Loucy (cell line): ENCODE data around the gene ANKRD49.

Experiments used
- EZH2phosphoT487 ChIP-seq: fragments of 200-600 bp; IDR thresholded peaks from 2 replicates; pipeline ENCODE4 v1.6.1; 2018; ENCODE audit warnings: antibody characterized with exemption, mild to moderate bottlenecking, moderate library complexity, borderline replicate concordance
- TF ChIP-seq, protein P1 (sequence below): fragments of 200-600 bp; sonication (generic); conservative IDR thresholded peaks from 2 replicates; pipeline ENCODE4 v1.5.1; 2014; ENCODE audit warnings: mild to moderate bottlenecking, antibody characterized with exemption, low read length

DNA sequence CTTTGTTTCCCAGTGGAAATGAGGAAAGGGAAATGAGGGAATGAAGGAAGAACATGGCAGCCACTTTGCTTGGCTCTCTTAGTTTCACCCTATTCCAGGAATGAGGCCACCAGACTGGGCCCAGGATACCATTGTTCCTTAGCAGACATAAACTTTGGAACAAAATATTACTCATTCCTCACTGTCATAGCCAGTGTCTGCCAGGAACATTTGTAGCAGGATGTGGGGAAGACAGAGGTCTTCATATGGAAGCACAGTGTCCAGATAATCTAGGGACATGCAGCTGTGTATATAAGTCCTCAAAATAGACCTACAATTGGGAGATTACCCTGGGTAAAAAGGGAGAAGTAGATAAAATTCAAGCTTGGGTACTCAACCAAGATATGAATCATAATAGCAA, 34.8 kb downstream of the ANKRD49 start:
- TF ChIP-seq, protein P1, sequence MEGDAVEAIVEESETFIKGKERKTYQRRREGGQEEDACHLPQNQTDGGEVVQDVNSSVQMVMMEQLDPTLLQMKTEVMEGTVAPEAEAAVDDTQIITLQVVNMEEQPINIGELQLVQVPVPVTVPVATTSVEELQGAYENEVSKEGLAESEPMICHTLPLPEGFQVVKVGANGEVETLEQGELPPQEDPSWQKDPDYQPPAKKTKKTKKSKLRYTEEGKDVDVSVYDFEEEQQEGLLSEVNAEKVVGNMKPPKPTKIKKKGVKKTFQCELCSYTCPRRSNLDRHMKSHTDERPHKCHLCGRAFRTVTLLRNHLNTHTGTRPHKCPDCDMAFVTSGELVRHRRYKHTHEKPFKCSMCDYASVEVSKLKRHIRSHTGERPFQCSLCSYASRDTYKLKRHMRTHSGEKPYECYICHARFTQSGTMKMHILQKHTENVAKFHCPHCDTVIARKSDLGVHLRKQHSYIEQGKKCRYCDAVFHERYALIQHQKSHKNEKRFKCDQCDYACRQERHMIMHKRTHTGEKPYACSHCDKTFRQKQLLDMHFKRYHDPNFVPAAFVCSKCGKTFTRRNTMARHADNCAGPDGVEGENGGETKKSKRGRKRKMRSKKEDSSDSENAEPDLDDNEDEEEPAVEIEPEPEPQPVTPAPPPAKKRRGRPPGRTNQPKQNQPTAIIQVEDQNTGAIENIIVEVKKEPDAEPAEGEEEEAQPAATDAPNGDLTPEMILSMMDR: no peak
- TF ChIP-seq EZH2phosphoT487: no peak
